Tongue (tissue), 2 donors: ENCODE measurements around the gene FOXL3. TPM values are rescaled to one million over a fixed set of nuclear protein-coding genes. Genes with fewer than 3 reads are reported as not detected.
A peak's percentile ranks its signal among the peaks of the same experiment; 100 is the strongest.

Experiments used
- DNase-seq: peaks from one replicate; pipeline ENCODE4 v3.0.0-alpha.2; 2015
- total RNA-seq: library from RNA; depleted of rRNA; stranded (reverse); fragments of >200 nt; gene quantifications from one replicate; pipeline ENCODE4 v1.2.3, GENCODE V29; 2014

FOXL3 gene
- total RNA-seq, 1 donor from 2014 or later: not detected

DNA sequence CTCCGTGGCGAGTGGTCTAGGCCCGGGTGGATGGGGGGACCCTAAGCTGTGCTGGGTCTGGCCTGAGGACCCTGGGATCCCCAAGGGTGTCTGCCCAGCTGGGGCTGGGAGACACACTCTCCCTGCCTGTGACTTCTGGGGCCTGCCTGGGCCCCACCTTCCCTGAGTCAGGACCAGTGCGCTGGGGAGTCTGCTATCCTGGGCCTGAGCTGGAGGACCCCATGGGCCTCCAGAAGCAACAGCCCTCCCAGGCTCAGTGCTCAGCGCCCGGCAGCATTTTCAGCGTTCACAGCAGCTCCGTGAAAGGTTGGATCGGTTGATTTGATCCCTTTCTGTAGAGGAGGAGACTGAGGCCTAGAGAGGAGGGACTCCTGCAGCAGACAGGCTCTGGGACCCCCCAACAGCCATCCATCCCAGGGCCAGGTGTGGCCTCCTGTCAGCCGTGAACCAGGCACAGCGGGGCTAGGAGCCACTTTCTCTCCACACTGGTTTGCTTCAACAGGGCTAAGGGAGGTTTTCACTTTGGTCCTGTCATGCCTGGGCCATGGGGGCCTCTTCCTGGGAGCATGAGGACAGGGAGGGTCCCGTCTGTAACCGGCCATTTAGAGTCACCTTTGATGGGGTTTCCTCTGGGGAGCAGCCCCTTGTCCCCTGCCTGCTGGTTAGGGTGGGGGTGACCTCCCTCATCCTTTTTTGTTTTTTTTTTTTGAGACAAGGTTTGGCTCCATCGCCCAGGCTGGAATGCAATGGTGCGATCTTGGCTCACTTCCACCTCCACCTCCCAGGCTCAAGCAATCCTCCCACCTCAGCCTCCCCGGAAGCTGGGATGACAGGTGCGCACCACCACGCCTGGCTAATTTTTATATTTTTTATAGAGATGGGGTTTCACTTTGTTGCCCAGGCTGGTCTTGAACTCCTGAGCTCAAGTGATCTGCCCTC is 12.4 kb downstream of the FOXL3 start:
- no peak for DNase-seq

DNA sequence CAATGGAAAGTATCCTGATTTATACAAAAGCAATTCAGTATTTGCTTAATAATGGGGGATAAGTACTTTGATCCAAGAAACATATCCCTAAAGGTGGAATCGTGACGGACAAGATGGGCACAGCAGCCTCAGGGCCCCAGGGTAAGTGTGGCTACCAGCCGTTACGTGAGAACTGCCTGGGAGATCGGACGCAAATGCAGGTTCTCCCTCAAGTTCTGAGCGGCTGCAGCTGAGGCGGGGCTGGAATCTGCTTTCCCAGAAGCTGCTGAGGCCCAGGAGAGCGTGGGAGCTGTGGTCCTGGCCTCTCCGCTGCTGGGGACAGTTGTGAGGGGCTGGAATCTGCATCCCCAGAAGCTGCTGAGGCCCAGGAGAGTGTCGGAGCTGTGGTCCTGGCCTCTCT is 13.5 kb downstream of the FOXL3 start:
- no peak for DNase-seq

DNA sequence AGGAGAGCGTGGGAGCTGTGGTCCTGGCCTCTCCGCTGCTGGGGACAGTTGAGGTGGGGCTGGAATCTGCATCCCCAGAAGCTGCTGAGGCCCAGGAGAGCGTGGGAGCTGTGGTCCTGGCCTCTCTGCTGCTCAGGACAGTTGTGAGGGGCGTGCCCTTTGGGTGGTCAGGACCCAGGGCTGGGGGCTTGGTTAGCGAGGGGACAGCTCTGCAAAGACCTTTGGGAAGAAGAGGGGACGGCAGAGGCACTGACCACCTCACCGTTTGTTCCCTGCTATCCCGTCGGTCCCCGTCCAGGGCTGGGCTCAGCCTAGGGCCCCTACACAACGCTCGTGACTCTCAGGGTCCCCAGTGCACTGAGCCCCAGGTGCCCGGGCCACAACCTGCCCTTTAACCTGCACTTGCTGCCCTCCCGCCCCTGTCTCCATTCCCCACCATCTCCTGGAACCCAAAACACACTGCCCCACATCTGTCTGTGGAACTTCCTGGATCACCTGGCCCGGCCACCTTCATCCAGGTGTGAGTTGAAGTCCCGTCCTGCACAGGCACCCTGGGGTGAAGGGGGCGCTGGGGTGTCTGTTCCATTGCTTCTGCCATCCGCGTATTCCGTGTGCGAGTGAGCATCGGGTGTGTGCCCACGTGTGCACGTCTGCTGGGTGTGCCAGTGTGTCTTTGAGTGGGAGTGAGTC is 14.1 kb downstream of the FOXL3 start:
- DNase-seq: no peak

DNA sequence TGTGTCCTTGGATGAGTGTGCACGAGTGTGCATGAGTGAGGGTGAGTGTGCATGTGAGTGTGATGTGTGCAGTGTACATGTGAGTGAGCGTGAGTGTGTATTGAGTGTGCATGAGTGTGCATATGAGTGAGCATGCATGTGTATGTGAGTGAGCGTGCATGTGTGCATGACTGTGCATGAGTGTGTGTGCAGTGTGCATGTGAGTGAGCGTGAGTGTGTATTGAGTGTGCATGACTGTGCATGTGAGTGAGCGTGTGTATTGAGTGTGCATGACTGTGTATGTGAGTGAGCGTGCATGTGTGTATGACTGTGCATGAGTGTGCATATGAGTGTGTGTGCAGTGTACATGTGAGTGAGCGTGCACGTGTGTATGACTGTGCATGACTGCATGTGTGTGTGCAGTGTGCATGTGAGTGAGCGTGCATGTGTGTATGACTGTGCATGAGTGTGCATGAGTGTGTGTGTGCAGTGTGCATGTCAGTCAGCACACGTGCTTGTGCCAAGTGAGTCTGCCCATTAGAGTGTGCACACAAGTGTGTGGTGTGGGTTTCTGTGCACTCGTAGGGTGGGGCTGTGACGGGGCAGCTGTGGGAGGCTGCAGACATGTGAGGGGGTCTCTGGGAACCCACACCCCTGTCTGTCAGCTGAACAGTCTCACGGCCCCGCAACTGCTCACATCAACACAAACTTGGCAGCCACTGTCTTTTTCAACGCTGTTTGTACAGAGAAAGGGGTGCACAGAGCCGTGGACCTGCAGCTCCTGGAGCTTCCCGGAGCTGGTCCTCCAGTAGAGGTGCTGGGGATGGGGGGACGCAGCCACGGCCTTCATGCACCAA is 14.8 kb downstream of the FOXL3 start:
- no peak for DNase-seq

DNA sequence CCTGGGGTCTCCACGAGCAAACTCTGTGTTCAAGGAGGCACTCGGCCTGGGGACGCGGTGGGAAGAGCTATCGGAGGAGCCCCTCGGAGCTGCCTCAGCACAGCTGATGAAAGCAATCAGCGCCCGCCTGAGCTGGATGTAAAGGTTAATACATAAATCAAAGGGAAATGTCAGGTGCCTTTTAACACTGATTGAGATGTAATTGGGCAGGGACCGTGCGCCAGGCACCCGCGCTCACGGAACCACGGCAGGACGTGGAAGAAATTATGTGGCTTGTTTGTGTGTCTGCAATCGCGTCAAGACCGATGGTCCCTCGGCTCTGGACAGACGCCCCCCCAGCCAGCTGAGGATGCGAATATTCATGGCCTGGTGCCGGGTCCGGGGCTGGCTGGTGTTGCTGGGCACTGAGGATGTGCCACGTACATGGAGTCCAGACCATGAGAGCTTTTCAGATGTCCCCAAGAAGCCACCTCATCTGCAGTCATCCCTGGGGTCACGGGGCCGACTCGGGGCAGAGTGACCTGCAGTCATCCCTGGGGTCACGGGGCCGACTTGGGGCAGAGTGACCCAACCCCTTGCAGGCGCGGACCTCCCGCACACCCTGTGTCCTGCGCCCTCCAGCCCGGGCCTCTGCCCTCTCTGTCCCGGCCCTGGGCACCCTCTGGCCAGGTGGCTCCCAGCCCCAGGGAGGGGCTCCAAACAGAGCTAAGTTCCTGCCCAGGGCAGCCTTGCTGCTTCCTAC is 15.6 kb downstream of the FOXL3 start:
- DNase-seq: no peak

DNA sequence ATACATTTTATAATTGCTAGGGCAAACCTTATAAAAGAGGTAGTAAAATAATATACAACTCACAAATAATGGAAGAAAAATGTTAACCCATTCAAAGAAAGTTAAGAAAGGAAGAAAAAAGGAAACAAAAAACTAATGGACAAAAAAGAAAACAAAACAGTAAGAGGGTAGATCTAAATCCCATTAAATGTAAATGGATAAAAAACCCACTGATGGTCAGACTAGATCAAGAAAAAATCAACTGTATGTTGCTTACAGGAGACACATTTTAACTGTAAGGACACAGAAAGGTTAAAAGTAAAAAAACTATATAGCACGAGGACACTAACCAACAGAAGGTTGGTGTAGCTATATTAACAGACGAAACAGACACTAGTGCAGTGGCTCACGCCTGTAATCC is 18.0 kb downstream of the FOXL3 start:
- DNase-seq: no peak

DNA sequence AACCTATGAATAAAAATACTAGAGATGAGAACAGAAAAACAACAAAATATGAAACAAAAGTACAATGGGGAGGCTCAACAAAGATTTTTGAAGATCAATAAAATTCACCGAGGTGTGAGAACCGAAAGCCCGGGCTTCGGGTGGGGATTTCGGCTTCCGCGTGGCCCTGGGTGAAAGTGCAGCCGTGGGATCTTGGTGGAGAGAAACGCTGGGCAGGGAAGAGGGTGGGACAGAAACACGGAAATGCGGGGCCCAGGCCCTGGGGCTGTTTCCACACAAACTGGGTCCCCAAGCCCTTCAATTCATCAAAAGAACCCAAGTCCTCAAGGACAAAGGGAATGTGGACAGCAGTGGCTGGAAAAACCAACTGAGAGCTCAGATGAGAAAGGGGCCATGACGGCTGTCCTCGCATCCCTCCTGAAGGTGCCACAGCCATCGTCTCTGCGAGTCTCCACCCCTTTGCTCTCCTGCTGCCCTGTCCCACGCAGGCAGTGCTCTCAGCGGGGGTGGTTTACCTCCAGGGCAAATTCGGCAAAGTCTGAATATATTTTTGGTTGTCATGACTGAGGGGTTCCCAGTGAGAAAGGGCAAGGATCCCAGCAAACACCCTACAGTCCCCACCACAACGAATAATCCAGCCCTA is 19.7 kb downstream of the FOXL3 start:
- no peak for DNase-seq

DNA sequence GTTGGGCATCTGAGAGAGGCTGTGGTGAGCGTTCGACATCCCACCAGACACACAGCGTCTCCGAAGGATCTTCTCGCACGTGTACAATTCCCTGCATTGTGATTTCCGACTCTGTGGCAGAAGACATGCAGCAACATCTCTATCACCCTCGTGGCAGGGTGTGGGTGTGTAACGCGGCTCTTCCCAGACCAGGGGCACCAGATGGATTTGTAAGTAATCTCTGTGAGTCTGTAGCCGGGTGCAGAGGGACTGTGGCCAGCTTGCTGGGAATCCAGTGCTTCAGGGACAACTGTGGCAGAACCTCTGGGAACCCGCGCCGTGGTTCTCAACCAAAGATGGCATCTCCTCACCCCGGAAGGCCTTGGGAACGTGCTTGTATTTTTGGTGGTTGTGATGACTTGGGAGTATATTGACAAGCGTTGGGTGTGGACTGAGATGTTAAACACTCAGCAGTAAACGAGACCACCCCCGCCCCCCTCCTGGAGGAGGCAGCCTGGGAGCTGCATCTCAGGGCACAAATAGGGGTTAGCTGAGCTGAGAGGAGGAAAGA is 21.2 kb downstream of the FOXL3 start:
- DNase-seq: no peak

DNA sequence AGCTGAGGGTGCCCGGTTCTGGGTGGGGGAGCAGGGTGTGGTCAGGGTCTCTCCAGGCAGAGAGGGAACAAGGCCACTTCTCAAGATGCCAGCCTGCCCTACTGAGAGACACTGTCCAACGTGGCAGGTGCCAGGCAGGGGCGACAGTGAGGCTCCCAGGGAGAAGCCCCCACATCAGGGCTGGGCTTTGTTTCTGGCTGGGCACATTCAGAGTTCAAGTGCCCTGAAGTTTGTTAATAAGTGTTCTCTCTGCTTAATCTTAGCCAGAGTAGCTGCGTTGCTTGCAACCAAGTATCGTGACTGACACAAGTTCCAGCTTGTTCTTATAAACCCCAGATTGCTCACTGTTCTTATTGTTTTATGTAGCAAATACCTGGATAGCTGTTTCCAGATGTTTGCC is 21.8 kb downstream of the FOXL3 start:
- peak; percentile 36 for DNase-seq

DNA sequence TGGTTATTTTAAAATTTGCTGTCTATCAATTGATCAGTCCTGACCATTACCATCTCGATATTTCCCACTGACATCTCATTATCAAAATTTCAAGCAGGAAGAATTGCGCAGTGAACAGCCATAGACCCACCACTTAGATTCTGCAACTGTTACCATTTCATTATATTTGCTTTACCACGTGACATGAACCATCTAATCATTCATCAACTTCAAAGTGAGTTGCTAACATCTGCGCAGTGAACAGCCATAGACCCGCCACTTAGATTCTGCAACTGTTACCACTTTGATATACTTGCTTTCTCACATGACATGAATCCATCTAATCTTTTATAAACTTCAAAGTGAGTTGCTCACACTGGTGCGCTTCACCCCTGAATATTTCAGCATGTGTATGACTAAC is 22.5 kb downstream of the FOXL3 start:
- no peak for DNase-seq

DNA sequence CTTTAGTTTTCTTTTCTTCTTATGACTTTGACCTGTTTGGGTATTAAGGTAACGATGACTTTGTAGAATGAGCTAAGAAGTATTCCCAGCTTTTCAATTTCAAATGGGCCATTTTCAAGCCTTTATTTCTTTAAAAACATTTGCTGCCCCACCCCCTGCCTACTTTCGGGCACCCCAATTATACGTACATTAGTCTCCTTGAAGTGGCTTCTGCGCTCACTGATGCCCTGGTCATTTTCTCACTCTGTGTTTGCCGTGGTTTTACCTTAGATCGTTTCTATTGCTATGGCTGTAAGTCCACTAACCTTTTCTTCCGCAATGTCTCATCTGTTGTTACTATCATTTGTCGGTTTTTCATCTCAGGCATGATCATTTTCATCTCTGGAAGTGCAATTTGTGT is 24.9 kb downstream of the FOXL3 start:
- DNase-seq: no peak

DNA sequence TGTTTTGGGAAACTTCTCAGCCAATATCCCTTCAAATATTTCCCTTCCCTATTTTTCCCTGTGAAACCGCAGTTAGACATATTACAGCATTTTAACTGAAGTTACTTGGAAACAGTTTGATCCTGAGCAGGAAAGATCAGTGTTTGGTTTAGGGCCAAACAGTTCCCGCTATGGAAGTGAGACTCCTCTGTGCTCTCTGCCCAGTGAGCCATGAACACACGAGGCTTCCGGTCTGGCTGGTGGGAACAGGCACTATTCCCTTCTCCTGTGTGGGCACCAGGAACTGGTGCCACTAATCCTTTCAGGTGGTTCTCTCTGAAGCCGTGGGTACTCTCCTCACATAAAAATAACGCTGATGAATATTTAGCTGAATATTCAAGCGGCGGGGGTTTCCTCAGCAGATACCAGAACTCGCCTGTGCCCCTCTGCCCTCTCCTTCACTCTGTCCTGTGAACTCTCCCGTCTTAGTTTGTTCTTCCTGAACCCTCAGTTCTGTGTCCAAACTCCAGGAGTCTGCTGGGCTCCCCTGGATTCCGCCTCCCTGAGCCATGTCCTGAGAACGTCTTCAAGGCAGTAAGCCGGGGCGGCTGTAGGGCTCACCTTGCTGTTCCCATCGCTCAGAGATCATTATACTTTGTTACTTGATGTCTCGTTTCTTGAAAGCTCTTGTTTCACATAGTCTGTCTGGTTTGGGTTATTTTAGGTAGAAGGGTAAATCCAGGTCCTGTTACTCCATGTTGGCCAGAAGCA is 25.7 kb downstream of the FOXL3 start:
- DNase-seq: no peak

DNA sequence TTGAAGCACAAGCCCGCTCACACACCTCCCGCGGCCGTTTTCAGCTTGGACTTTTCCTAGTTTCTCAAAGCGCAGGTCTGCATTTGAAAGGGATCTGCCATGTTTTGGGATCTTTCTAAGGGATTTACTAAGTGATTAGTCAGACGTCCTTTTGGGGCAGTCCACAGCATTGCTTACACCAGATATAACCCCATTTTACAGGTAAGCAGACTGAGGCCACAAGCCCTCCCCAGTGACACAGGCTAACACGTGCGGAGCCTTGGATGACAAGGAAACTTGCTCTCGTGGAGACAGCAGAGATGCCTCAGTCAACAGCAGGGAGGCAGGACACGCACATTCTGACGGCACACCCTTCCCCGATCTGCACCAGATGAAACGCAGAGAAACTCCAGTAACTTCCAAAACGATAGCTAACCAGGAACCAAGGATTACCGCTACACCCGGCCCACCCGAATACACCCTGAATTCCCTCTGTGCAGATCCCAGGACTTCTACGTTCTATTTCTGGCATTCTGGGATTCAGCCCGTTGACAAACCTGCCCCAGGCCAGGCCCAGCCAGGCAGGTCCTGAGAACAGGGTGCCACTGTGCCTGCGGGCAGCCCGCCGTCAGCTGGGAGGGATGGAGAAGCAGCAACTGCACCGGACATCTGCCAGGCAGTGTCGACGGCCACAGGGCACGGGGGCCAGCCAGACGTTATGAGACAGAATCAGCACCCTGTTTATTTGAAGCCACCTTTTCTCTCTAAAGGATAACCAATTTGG is 27.9 kb downstream of the FOXL3 start:
- DNase-seq: no peak

DNA sequence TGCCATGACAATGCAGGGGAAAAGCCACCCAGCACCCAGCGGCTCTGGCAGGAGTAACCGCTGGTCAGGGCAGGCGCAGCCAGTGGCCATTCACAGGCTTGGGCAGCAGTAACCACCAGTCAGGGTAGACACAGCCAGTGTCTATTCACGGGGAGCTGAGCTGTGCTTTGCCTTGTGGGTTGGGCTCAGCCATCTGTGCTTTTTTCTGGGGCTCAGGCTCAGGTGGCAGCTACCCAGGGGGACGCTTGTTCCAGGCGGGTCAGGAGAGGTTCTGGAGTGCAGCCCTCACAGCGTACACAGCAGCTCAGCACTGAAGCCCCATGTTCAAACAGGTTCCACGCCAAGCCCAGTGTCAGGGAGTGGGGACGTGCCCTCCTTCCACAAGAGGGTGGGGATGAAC is 28.5 kb downstream of the FOXL3 start:
- DNase-seq: no peak

DNA sequence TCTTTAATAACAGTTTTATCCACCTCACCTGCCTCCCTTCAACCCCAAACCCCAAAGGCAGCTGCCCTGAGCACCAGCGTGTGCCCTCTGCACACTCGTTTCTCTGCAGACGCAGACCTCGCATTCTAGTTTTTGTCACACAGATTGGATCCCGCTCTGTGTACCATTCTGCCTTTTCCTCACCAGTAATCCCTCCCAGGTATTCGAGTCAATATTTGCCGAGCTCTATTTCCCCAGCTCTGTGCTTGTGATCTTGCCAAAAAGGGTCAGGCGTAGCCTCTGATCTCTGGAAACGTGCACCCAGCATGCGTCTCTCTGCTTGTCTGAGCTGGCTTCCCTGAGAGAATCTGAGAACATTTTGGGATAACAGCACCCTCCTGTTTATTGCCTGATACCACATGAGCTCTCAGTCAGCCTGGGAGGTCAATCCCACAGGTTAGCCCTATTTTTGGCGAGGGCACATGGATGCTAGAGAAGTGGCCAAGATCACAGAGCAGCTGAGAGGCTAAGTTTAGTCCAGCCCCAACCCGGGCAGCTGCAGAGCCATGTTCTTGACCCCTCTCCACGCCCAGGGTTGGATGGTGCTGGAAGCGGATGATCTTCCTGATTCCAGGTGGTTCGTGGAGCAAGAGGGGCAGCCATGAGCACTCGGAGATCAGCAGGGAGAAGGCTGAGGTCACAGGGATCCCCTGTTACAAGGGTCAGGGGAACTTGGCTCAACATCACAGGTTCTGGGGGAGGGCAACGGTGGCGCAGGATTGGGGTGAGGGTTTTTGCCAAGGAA is 29.1 kb downstream of the FOXL3 start:
- DNase-seq: peak; percentile 60

DNA sequence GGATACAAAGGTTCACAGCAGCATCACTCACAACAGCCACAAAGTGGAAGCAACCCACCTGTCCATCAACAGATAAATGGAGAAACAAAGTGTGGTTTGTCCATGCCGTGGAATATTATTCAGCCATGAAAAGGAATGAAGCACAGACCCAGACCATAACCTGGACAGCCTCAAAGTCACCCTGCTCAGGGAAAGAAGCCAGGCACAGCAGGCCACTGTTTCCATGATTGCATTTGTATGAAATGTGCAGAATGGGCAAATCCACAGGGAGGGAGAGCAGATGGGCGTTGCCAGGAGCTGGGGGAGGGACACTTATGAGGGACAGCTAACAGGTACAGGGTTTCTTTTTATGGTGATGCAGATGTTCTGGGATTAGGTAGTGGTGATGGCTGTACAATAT is 30.3 kb downstream of the FOXL3 start:
- no peak for DNase-seq

DNA sequence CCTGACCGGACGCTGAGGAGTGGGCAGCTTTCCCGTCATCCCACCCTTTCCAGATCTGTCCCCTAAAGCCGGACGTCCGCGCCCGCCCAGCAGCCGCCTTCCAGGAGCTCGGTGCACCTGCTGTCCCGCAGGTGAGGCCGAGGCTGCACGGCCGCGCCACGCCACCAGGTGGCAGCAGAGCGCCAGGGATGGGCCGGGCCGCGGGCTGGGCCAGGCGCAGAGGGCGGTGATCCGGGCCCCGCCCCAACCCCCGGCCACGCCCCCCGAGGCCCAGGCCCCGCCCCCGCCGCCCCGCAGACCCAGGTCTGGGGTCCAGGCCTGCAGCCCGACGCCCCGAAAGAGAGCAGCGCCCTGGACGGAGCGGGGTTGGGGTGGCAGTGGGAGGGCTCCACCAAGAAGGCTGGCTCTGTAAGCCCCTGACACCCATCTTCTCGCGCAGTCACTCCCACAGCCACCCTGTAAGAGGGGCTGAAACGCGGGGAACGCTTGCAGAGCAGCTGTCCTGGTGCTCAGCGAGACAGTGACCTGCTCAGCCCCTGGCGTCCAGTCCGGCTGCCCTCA is 32.2 kb downstream of the FOXL3 start:
- DNase-seq: peak; percentile 73

DNA sequence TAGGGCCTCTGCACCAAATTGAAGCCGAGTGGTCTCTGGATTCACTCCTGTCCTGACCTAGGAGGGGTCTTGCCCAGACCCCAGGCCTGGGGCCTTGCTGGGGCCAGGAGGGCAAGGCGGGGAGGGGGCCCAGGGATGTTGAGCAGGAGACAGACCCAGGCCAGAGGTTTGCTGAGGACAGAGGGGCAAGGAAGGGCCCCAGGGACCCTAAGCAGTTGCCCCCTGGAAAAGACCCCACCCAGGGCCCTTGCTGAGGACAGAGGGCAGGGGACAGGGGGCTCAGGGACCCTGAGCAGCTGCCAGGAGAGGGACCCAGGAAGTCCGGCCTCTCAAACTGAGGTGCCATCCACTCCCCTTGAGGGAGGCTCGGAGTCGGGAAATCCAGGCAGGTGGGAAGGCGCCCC is 32.7 kb downstream of the FOXL3 start:
- DNase-seq: no peak
